H1 (cell line): ENCODE measurements around the gene DHDDS. TPM values are rescaled to one million over a fixed set of nuclear protein-coding genes. Genes with fewer than 3 reads are reported as not detected.

Experiments
- CTCF ChIA-PET: fragments of 300-600 bp; sonication (Branson Sonifier 250); formaldehyde crosslinking; loops from one replicate; lab custom pipeline; 2021; ENCODE audit not compliant: partially characterized antibody; lab: Charles Lee
- POLR2A ChIA-PET: fragments of 300-600 bp; sonication (Branson Sonifier 250); formaldehyde crosslinking; loops from one replicate; lab custom pipeline; 2021; ENCODE audit warnings: inconsistent platforms; ENCODE audit not compliant: partially characterized antibody; lab: Charles Lee
- DNase-seq, 2 experiments: peaks; one replicate each; pipeline versions ENCODE4 v3.0.0 to v3.0.0-alpha.2; 2010 to 2022; ENCODE audit warnings: low spot score in 2 of 2, low read depth in 1 of 2, mixed read lengths in 1 of 2
- FAIRE-seq: peaks from 2 replicates; lab custom pipeline; 2011; peaks lifted over from hg19 to GRCh38; lab: Jason Lieb, UNC
- H2AFZ ChIP-seq: 2 replicates; pipeline ENCODE4 v1.8.1; 2012; ENCODE audit warnings: low read length, inconsistent platforms
- H2AK5ac ChIP-seq: 2 replicates; pipeline ENCODE4 v1.6.1; 2013; ENCODE audit warnings: low read depth, low read length
- H2BK120ac ChIP-seq: replicated peaks from 2 replicates; pipeline ENCODE3; 2013; ENCODE audit warnings: low read depth, low read length, inconsistent platforms
- H2BK12ac ChIP-seq: 2 replicates; pipeline ENCODE4 v1.6.1; 2013; ENCODE audit warnings: low read depth, low read length
- H2BK15ac ChIP-seq: 2 replicates; pipeline ENCODE4 v1.6.1; 2013; ENCODE audit warnings: low read length
- H2BK20ac ChIP-seq: 2 replicates; pipeline ENCODE4 v1.6.1; 2013; ENCODE audit warnings: low read length
- H2BK5ac ChIP-seq: 2 replicates; pipeline ENCODE4 v1.6.1; 2013; ENCODE audit warnings: low read depth, low read length
- H3K14ac ChIP-seq: 2 replicates; pipeline ENCODE4 v1.6.1; 2013; ENCODE audit warnings: inconsistent platforms; ENCODE audit not compliant: insufficient read length
- H3K18ac ChIP-seq: 2 replicates; pipeline ENCODE4 v1.6.1; 2013; ENCODE audit warnings: low read length; ENCODE audit errors: extremely low read depth
- H3K23ac ChIP-seq: 2 replicates; pipeline ENCODE4 v1.6.1; 2013; ENCODE audit warnings: inconsistent platforms; ENCODE audit not compliant: insufficient read length
- H3K23me2 ChIP-seq: 2 replicates; pipeline ENCODE4 v1.6.1; 2013; ENCODE audit warnings: low read depth, low read length
- H3K27ac ChIP-seq: 2 replicates; pipeline ENCODE4 v1.6.1; 2011; ENCODE audit warnings: low read depth, low read length, inconsistent platforms
- H3K27me3 ChIP-seq, 4 experiments: replicated peaks in 1 of 4; 1 replicate in 1 of 4; 2 replicates in 3 of 4; pipeline versions ENCODE4 v1.6.1 to v1.8.1; 2011 to 2013; ENCODE audit warnings: low read length in 3 of 4, mild to moderate bottlenecking in 3 of 4, inconsistent platforms in 2 of 4, mixed read lengths in 2 of 4, moderate library complexity in 1 of 4; ENCODE audit not compliant: control insufficient read depth in 3 of 4, insufficient read depth in 3 of 4; ENCODE audit errors: extremely low read depth in 1 of 4
- H3K36me3 ChIP-seq, 4 experiments: 2 replicates each; pipeline versions ENCODE4 v1.6.1 to v1.8.1; 2011 to 2013; ENCODE audit warnings: mild to moderate bottlenecking in 4 of 4, low read length in 3 of 4, moderate library complexity in 2 of 4, control low read depth in 1 of 4, inconsistent platforms in 1 of 4; ENCODE audit not compliant: insufficient read depth in 4 of 4, control insufficient read depth in 2 of 4
- H3K4ac ChIP-seq: replicated peaks from 2 replicates; pipeline ENCODE3; 2013; ENCODE audit warnings: low read length, low read depth, mixed read lengths, inconsistent platforms; ENCODE audit not compliant: insufficient read length
- H3K4me1 ChIP-seq, 4 experiments: replicated peaks in 1 of 4; 1 replicate in 1 of 4; 2 replicates in 3 of 4; pipeline versions ENCODE4 v1.6.1 to v1.8.1; 2011 to 2013; ENCODE audit warnings: low read length in 3 of 4, inconsistent platforms in 2 of 4, mixed read lengths in 1 of 4; ENCODE audit not compliant: insufficient read depth in 4 of 4, control insufficient read depth in 3 of 4
- H3K4me2 ChIP-seq, 2 experiments: 2 replicates each; pipeline versions ENCODE4 v1.6.1 to v1.8.1; 2011 to 2013; ENCODE audit warnings: low read depth in 2 of 2, low read length in 2 of 2, control low read depth in 1 of 2, inconsistent platforms in 1 of 2, mild to moderate bottlenecking in 1 of 2; ENCODE audit not compliant: insufficient read depth in 1 of 2
- H3K4me3 ChIP-seq, 4 experiments: fragments of 200-600, 300-600 bp in 1 of 4; sonication (generic), shearing (Covaris generic), sonication (Bioruptor Twin) in 1 of 4; 2 replicates each; pipeline versions ENCODE4 v1.5.1 to v1.8.1; 2011 to 2016; ENCODE audit warnings: low read length in 4 of 4, low read depth in 3 of 4, control low read depth in 2 of 4, inconsistent platforms in 2 of 4, mild to moderate bottlenecking in 2 of 4, mixed read lengths in 1 of 4, moderate library complexity in 1 of 4; ENCODE audit not compliant: insufficient read depth in 2 of 4; ENCODE audit errors: extremely low read depth in 1 of 4
- H3K56ac ChIP-seq: replicated peaks from 2 replicates; pipeline ENCODE3; 2013; ENCODE audit warnings: low read depth, mild to moderate bottlenecking, mixed read lengths, low read length, inconsistent platforms; ENCODE audit not compliant: insufficient read length
- H3K79me1 ChIP-seq: 2 replicates; pipeline ENCODE4 v1.6.1; 2013; ENCODE audit warnings: low read depth, low read length, control low read depth
- H3K79me2 ChIP-seq, 2 experiments: 2 replicates each; pipeline versions ENCODE4 v1.6.1 to v1.8.1; 2012 to 2013; ENCODE audit warnings: low read length in 2 of 2, mild to moderate bottlenecking in 2 of 2, inconsistent platforms in 1 of 2; ENCODE audit not compliant: insufficient read depth in 2 of 2, control insufficient read depth in 1 of 2
- H3K9ac ChIP-seq, 4 experiments: replicated peaks in 1 of 4; 1 replicate in 1 of 4; 2 replicates in 3 of 4; pipeline versions ENCODE4 v1.6.1 to v1.8.1; 2011 to 2013; ENCODE audit warnings: low read depth in 3 of 4, low read length in 3 of 4, control low read depth in 2 of 4, mild to moderate bottlenecking in 2 of 4, moderate library complexity in 2 of 4, inconsistent platforms in 1 of 4; ENCODE audit errors: extremely low read depth in 1 of 4
- H3K9me3 ChIP-seq, 2 experiments: 2 replicates each; pipeline versions ENCODE4 v1.6.1 to v1.8.1; 2012 to 2013; ENCODE audit warnings: mild to moderate bottlenecking in 2 of 2, moderate library complexity in 2 of 2, control low read depth in 1 of 2, inconsistent platforms in 1 of 2, low read depth in 1 of 2, low read length in 1 of 2, mixed read lengths in 1 of 2; ENCODE audit not compliant: insufficient read depth in 2 of 2
- H4K20me1 ChIP-seq, 2 experiments: replicated peaks in 1 of 2; 2 replicates each; pipeline versions ENCODE3 to v1.8.1; 2011 to 2013; ENCODE audit warnings: inconsistent platforms in 2 of 2, low read length in 2 of 2, mild to moderate bottlenecking in 1 of 2; ENCODE audit not compliant: insufficient read depth in 2 of 2, control insufficient read depth in 1 of 2
- H4K5ac ChIP-seq: 2 replicates; pipeline ENCODE4 v1.6.1; 2013; ENCODE audit warnings: low read length, low read depth, mixed read lengths, inconsistent platforms; ENCODE audit not compliant: insufficient read length
- H4K8ac ChIP-seq: 2 replicates; pipeline ENCODE4 v1.8.0; 2013; ENCODE audit warnings: mild to moderate bottlenecking, moderate library complexity, low read length, inconsistent platforms; ENCODE audit not compliant: insufficient read depth; ENCODE audit errors: extremely low read depth
- H4K91ac ChIP-seq: replicated peaks from 2 replicates; pipeline ENCODE3; 2013; ENCODE audit warnings: low read length, mixed read lengths, inconsistent platforms; ENCODE audit not compliant: insufficient read length
- ZNF274 ChIP-seq: IDR thresholded peaks from 2 replicates; pipeline ENCODE4 v1.7.0; 2012; ENCODE audit warnings: low read length, borderline replicate concordance; ENCODE audit errors: extremely low read depth
- WGBS, 2 experiments: shearing (Covaris generic) in 1 of 2; methylation state at CpG; one replicate each; pipeline versions ENCODE4 v1.1.6 to v1.1.7; 2013 to 2015; ENCODE audit warnings: low lambda C conversion rate in 2 of 2, mixed read lengths in 2 of 2, inconsistent platforms in 1 of 2, low coverage in 1 of 2, missing lambda C conversion rate in 1 of 2; ENCODE audit not compliant: insufficient replicate concordance in 2 of 2, insufficient coverage in 1 of 2, insufficient read length in 1 of 2; ENCODE audit errors: extremely low coverage in 1 of 2, missing lambda C conversion rate in 1 of 2; 5-methylcytosine and 5-hydroxymethylcytosine counted together
- polyA plus RNA-seq, 7 experiments: library from polyadenylated mRNA; depleted of rRNA in 3 of 7; stranded (reverse) in 5 of 7; unstranded in 2 of 7; fragments of >200 nt in 5 of 7; fragments of 200-250 nt in 2 of 7; gene quantifications; 1 replicate in 5 of 7; 2 replicates in 1 of 7; 4 replicates in 1 of 7; pipeline versions ENCODE4 v1.2.1 to v1.2.3, GENCODE V29; 2011 to 2013; ENCODE audit warnings: missing spikeins in 2 of 7, mixed read lengths in 2 of 7
- total RNA-seq: library from RNA; stranded (reverse); fragmentation: NEBNext Ultra II Directional; extraction: Animal tissue kit (Norgen Biotek cat#: 25700); gene quantifications from 2 replicates; pipeline ENCODE4 v1.2.1, GENCODE V29; 2021

DHDDS gene
- total and polyA plus RNA-seq, 2 of the 8 experiments (the other 6 are each of a cell fraction or from before 2014, with no cell fraction given), result 28.3 to 44.6 TPM

- H3K27me3 ChIP-seq, result no peaks in the 10 kb centered on the region; a peak in 1 of 7 replicates
- ChIA-PET CTCF (interaction anchor here (0.6 to 3.0 kb wide), 7 partner anchors 11 to 67 kb away, joined by 3 to 19 read pairs (median 4); no protein-coding TSS in a partner anchor), POLR2A (interaction anchor here (0.6 to 2.5 kb wide), 4 partner anchors 12 to 188 kb away, joined by 3 to 19 read pairs (median 6); partner anchors contain the start of gene RPS6KA1)
- DNase-seq (no peak), FAIRE-seq (no peak)
- H3K18ac ChIP-seq, result no peak overlapping the region
- no peak overlapping the region for H3K56ac ChIP-seq
- no peaks in the 10 kb centered on the region for H3K79me1 ChIP-seq
- 96% methylated on average over 4 of the region's 4 CpGs; no CpG with 5 or more reads in 1 of the 2 experiments for WGBS, 2 experiments
- no peaks in the 10 kb centered on the region for H3K36me3 ChIP-seq
- H3K4me2 ChIP-seq, result no peak overlapping the region
- H3K4me1 ChIP-seq, result peaks cover 0 to 3% (median 0%) of the 10 kb centered on the region in 4 experiments; a peak in 1 of 7 replicates
- H3K79me2 ChIP-seq, result no peaks in the 10 kb centered on the region
- no peak overlapping the region for H4K5ac ChIP-seq
- H2AFZ ChIP-seq, result 0 out of 2 replicates have a peak overlapping the region, but pooled peaks have one; percentile 75
- no peak overlapping the region for H2AK5ac ChIP-seq
- H3K4ac ChIP-seq, result no peak overlapping the region
- H2BK120ac ChIP-seq, result no peak overlapping the region
- no peak for TF ChIP-seq ZNF274
- TF ChIP-seq, all 59 proteins: peak for 0
- no peaks in the 10 kb centered on the region for H3K9me3 ChIP-seq
- H2BK15ac ChIP-seq, result no peak overlapping the region
- H2BK12ac ChIP-seq, result no peak overlapping the region
- H2BK5ac ChIP-seq, result no peak overlapping the region
- no peak overlapping the region for H4K91ac ChIP-seq
- no peaks in the 10 kb centered on the region for H4K20me1 ChIP-seq
- no peak overlapping the region for H3K23ac ChIP-seq
- H3K4me3 ChIP-seq, result no peak overlapping the region
- no peak overlapping the region for H3K9ac ChIP-seq
- H2BK20ac ChIP-seq, result no peak overlapping the region
- H4K8ac ChIP-seq, result no peak overlapping the region
- H3K27ac ChIP-seq, result no peak overlapping the region
- no peaks in the 10 kb centered on the region for H3K23me2 ChIP-seq
- H3K14ac ChIP-seq, result no peak overlapping the region
Measured at GRCh38 chr1:26516987-26517765, 85.1 kb downstream of the DHDDS start.
